NCI-H510A treated with DMSO at 0.1 percent for 48 hours (cell line): ENCODE measurements around the gene ERVFRD-1.

Experiments
- DNase-seq: peaks from one replicate; lab custom pipeline; 2025; lab: John Stamatoyannopoulos, UW

ERVFRD-1 gene, protein sequence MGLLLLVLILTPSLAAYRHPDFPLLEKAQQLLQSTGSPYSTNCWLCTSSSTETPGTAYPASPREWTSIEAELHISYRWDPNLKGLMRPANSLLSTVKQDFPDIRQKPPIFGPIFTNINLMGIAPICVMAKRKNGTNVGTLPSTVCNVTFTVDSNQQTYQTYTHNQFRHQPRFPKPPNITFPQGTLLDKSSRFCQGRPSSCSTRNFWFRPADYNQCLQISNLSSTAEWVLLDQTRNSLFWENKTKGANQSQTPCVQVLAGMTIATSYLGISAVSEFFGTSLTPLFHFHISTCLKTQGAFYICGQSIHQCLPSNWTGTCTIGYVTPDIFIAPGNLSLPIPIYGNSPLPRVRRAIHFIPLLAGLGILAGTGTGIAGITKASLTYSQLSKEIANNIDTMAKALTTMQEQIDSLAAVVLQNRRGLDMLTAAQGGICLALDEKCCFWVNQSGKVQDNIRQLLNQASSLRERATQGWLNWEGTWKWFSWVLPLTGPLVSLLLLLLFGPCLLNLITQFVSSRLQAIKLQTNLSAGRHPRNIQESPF

DNA sequence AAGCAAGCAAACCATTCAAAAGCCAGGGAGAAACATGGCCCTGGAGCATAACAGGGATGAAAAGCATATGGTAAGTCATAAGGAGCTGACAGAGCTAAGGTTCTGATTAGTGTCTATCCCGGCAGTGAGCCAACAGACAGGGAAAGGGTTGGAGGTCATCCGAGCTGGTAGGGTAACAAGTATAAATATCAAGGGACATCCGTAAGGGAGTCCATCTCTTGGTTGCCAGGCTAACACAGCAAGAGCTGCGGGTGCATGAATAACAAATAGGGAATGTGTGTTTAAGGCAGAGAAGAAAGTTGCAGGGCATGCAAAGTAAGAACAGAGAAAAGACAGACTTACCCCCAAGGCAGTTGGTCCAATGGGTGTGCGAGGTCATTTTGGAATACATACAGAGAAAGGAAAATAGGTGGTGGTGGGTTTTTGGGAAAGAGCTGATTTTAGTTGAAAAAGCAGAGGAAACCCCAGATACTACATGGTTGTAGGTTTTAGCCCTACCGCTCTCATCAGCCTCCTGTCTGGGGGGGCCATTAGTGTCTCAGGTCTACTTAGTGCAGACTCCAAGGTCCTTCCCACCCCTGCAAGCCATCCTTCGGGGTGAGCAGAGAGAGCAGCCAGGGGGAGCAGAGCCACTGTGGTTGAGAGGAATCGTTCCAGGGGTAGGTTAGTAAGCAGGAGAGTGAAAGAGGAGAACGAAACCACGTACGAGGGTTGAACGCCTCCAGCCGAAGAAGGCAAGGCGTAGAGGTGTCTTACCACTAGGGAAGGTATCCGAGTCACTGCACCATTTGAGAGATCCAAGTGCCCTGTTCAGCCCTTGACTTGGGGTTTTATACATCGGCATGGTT lies at the start of gene ERVFRD-1:
TSS of gene ERVFRD-1 (minus strand) at position 805 of the 848 bp plus-strand sequence. CDS start 6,415 bp downstream, outside the sequence.
- no peak for DNase-seq

DNA sequence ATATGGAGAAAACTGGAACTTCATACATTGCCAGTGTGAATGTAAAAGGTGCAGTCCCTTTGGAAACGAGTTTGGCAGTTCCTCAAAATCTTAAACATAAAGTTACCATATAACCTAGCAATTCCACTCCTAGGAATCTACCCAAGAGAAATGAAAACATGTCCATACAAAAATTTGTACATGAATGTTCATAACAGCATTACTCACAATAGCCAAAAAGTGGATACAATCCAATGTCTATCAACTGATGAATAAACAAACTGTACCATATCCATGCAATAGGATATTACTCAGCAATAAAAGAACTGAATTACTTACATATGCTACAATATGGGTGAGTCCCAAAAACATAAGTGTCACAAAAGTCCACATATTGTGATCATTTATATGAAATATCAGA lies 48.7 kb upstream of the ERVFRD-1 start:
- DNase-seq: no peak

DNA sequence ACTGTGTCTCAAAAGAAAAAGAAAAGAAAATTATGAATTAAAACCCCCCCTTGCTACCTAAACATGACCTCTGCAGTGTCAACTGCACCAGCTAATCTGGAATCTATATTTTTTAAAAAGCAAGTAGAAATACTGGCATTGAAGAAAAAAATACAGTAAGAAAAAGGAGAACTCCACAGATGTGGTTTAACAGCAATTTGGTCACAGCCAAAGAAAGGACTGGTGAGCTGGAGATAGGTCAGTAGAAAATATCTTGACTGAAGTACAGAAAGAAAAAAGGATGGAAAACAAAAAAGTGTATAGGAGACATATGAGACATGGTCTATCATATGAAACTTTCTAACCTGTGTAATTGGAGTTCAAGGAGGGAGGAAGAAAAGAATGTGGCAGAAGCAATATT lies 44.1 kb upstream of the ERVFRD-1 start:
- DNase-seq: no peak

DNA sequence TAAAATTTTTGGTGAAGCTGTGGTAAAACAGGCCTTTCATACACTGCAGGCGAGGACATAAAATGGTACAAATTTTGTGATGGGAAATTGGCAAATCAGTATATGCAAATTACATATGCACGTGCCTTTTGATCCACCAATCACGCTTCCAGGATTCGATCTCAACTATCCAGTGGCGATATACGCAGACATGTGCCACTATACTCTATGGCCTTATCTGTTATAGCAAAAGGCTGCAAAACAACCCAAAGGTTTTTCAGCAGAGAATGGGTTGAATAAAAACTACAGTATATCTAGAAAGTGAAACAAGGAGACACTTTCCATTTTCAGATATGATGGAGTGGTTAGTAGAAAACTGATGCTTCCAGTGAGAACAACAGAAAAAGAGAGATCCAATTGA lies 41.9 kb upstream of the ERVFRD-1 start:
- no peak for DNase-seq

DNA sequence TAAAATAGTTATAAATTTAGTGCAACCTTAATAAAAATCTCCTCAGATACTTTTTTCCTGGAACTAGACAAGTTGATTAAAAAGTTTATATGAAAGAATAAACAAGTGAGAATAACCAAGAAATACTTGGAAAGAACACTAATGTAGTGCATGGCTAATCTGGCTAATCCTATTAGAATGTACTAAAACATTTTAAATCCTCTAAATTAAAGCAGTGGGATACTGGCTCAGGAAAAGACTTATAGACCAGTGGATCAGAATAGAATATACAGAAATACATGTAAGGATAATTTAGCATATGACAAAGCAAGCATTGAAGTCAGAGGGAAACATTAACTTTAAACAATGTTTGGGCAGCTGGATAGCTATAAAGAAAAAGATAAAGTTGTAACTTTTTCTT lies 41.1 kb upstream of the ERVFRD-1 start:
- DNase-seq: no peak

DNA sequence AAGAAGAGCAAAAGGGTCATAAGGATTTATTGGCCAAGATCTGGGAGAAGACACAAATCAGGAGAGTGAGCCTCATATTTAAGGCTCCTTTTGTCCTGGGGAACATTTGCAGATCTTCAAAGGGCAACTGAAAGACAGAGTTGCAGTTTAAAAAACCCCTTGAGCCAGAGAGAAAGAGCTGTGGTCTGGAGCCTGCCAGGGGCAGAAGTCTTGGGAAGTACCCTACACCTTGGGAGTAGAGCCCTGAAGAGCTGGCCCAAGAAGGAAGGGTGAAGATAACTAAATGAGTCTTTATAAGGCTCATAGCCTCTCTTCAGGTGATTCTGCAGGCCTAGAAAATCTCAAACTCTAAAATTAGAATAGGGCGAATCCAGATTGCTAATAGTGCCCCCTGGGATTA lies 40.0 kb upstream of the ERVFRD-1 start:
- no peak for DNase-seq

DNA sequence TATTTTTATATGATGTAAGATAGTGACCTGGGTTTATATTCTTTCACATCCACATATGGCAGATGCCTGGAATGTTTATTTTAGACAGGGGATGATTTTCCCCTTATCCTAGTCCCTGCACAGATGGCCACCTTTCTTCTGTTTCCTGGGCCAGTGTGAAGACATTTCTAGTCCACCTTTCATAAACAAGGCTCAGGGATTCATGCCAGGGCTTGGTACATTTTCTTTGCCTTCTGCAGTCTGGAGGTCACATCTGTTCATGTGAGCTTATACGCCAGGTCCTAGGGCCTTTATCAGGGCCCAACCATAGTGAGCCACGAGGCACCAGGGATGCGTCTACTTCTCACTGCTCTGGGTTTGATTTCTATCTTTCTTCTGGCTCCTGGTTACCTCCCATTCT lies 38.0 kb upstream of the ERVFRD-1 start:
- DNase-seq: no peak

DNA sequence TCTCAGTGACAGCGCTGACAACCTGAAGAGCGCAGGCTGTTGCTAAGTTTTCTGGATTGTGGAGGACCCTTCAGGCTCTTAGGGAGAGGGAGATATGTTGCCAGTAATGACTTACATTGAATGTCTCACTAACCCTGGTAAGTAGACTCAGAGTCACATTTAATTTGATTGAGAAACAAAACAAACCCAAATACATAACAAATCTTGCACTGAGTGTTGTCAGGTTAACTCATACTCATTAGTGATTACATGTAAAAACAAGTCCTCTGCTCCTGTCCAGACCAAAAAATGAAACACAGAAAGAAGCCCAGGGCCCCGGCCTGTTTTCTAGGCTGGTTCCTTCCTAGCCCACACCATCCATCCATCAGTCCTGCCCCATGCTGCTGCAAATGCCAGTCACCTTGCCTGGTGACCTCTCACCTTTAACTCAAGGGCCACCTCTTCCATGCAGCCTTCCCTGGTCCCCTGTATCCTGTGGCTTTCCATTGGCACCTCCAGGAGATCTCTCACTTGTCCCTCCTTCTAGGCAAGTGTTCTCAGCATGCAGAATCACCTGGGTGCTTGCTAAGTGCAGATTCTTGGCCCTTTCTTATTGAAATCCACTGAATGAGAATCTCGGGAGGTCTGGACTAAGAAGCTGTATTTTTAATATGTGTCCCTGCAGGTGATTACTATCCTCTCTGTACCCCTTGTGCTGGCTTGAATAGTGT lies 34.7 kb upstream of the ERVFRD-1 start:
- DNase-seq: no peak

DNA sequence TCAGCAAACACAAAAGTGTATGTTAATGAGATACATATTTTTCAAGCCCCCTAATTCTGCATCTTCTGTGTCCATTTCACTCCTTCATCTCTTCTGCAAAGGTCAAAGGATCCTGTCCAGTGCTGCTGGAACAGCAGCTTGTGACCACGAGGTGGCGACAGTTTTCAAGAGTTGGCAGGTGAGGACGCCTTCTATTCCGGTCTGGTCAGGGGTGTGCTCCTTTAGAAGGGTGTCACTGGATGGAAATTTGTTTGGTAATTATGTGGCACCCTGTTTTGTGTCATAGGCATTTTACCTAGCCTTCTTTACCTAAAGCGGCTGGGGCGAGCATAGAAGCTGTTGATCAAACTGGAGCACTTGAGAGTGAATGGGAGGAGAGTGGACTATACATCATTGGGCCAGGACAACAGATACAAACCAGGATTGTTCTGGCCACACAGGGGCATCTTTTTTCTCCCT lies 32.9 kb upstream of the ERVFRD-1 start:
- peak; percentile 4 for DNase-seq

DNA sequence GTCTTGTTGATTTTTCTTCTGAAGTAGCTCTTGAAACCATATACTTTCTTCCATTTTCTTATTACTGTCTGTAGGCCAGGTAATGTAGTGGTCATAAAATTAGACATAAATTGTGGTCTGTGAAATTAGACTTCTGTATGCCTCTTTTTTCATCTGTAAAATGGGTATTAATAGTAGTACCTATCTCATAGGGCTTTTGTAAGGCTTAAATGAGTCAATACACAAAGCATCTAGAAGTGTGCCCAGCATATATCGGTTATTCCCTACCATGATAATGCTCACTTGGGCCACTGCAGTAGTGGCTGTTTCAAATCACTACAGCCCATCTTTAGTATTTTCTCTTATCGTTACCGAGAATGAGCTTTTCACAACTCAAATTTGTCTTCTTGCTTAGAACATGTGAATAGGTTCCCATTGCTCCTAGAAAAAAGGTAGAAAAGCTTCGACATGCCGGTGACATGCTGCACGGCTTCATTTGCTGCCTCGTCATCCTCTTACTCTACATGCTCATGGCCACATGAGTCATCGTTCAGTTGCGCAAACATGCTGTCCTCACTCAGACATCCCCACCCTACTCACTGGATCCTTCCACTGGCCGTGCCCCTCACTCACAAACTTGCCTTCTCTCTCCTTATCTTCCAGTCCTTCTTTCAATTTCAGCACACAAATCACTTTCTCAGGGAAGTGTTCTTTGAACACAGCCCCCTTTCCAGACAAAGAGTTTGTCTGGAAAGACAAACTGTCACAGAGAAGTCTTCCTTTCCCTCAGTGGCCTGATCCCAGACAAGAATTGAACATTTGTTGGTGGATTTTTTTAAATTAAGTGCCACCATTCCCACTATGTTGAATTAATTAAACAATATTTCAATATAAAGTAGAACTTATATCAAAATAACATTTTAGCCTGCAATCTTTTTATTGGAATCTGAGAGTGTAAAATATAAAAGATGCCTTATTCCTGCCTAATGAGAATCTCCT lies 32.2 kb upstream of the ERVFRD-1 start:
- no peak for DNase-seq

DNA sequence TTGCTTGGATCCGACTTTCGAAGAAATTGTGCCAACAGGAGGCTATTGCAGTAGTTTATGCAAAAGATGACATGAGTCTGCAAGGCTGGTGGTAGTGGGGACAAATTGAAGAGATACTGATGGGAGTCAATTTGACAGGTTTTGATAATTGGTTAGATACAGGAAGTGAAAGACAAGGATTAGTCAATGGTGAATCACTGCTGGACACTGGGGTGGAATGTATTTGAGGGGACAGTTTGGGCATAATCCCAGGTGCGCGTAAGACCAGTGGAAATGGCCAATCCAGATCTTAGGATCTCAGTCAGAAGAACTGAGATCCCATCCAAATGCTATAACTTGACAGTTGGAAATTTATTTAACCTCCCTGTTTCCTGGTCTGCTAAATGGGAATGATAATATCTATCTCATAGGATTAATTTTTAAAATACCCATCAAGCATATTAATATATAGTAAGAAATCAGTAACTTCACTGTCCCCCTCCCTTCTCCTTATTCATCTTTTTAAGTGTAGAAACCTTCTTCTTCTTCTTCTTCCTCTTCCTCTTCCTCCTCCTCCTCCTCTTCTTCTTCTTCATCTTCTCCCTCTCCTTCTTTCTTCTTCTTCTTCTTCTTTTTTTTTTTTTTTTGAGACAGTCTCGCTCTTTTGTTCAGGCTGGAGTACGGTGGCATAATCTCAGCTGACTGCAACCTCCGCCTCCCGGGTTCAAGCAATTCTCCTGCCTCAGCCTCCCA lies 30.9 kb upstream of the ERVFRD-1 start:
- DNase-seq: no peak

DNA sequence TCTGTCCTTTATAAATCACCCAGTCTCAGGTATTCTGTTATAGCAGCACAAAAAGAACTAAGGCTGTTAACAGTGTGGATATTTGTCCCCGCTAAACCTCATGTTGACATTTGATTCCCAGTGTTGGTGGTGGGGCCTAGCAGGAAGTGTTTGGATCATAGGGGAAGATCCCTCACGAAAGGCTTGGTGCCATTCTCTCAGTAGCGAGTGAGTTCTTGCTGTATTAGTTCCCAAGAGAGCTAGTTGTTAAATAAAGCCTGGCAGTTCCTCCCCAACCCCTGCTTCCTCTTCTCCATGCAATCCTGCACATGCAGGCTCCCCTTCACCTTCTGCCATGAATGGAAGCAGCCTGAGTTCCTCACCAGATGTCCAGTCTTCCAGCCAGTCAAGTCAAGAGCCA lies 29.8 kb upstream of the ERVFRD-1 start:
- no peak for DNase-seq

DNA sequence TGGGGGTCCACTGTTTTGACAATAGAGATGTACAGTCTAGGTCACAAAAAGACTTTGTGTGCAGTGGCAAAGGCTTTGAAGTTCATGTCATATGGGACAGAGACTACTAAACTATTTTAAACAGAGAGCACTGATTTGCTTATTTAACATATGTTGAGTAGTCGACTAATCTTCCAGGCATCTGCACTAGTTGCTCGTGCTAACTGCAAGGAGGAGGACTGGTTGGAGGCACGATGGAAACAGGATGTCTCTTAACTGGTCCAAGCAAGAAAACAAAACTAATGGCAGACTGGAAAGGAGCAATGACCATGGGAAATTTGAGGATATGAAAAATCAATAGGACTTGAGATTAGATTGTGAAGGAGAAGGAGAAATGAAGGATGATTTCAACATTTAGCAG lies 28.5 kb upstream of the ERVFRD-1 start:
- no peak for DNase-seq

DNA sequence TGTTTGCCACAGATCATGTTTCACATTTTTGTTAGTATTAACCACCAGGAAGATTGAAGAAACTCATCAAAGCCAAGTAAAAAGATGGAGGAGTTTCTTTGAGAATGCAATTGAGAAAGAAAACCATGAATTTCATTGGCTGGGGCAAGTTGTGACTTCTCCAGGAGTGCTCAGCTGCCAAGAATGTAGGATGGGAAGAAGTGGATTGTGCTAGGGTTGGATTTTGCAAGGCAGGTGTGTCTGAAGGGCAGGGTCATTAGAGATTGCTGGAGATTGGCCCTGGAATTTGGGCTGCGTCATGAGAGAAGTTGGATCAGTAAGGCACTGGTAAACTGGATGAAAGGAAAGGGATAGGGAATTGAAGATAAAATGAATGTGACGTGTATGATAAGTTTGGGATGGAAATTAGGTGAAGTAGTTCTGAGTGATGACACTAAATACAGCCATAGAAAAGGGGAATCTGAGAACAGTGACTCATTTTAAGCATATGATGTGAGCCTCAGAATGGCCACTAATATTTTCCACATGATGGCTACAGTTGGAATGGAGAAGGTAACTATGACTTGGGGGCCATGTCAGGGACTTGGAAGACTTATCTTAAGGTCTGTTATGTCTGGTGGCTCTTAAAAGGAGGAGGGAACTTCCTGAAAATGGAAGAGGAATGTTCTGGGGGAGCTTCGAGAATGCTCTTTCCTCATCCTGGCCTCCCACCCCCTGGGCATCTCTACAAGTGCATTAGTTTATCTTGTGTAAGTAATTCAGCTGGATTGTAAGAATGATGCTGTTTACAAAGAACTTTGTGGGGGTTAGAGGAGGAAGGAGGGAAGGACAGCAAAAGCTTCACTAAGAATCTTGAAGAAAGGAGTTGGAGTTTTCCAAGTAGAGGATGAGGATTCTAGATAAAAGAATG lies 27.8 kb upstream of the ERVFRD-1 start:
- DNase-seq: no peak

DNA sequence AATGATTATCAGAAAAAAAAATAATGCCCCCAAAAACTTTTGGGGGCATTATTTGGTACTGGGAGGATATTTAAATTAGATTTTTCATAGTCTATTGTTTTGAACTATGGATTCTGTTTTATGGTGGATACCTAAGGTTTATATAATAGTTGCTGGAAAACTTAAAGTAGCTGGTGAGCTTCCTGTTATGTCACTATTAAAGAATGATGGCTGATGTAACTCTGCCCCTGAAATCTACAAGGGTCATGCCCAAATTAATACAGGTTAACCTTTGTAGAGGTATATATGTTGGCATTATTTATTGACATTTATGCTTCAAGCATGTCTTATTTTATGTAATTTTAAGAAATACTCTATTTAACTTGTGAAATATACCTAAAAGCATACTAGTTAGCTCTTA lies 25.3 kb upstream of the ERVFRD-1 start:
- no peak for DNase-seq

DNA sequence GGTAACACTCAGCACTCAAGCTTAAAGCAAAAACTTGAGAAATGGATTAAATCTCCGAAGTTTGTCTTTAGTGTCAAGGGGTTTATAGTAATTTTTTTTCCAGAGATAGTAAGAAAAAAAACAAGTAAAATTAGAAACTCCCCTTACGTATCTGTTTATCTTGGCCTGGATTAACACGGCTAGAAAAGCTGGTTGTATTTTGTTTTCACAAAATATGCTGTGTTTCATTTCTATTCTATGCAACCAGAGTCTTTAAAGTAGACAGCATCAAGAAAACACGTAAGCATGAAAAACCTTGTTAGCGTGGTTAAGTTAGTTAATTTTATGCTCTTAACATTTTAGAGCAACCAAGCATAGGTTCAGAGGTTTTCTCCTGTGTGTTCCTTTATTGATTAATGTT lies 21.8 kb upstream of the ERVFRD-1 start:
- no peak for DNase-seq

DNA sequence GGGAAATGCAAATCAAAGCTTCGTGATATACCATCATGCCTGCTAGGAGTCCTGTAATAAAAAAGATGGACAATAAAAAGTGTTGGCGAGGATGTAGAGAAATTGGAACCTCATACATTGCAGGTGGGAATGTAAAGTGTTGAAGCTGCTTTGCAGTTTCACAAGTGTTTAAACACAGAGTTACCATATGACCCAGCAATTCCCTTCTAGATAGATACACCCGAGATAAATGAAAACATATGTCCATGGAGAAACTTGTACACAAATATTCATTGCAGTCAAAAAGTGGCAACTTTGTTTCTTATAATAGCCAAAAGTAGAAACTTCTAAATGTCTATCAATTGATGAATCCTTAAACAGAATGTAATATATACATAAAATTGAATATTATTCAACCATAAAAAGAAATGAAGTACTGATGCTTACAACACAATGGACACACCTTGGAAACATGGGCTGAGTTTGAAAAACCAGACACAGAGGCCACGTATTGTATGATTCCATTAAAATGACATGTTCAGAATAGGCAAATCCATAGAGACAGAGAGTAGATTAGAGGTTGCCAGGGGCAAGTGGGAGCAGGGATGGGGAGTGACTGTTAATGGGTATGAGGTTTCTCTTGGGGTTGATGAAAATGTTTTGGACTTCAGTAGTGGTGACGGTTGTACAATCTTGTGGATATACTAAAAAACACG lies 20.8 kb upstream of the ERVFRD-1 start:
- no peak for DNase-seq

DNA sequence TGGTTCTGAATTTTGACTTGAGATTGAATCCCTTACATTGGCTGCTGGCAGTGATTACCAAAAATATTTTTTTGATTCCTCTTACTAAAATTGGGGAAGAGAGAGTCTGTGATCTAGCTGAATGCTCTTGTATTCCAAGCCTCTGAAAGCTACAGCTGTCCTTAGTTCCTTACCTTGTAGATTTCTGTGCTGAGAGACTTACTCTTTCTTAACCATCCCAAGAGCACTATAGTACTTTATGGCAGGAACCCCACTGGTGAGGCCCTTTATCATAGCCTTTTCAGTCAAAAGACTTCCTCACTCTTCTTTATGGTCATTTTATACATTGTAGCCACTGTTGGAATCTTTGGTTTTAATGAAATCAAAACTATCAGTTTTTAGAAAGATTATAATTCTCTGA lies 19.1 kb upstream of the ERVFRD-1 start:
- DNase-seq: no peak
